T-cell (primary cell): ENCODE data around the gene NEU1. TPM values are rescaled to one million over a fixed set of nuclear protein-coding genes. Genes with fewer than 3 reads are reported as not detected.
"Not testable (repeated sequence)": the region's sequence is repeated elsewhere in the genome, so short reads cannot be mapped to it uniquely, and the experiment has no call there.

Source experiments
- ATAC-seq, 4 experiments: fragments of 200-7000 bp in 3 of 4; fragments of 150-1000 bp in 1 of 4; cut with Tn5 transposase; replicated peaks in 1 of 4; 1 replicate in 3 of 4; 2 replicates in 1 of 4; pipeline ENCODE4 v1.10.0; 2021; ENCODE audit warnings: moderate library complexity in 3 of 4, mild to moderate bottlenecking in 2 of 4, moderate number of reproducible peaks in 1 of 4
- CTCF ChIA-PET, 2 donors: fragments of 300-600 bp; sonication (Branson Sonifier 250); formaldehyde crosslinking; loops; one replicate each; lab custom pipeline; 2022; ENCODE audit warnings: antibody characterized with exemption in 2 of 2; lab: Charles Lee
- POLR2A ChIA-PET, 2 donors: fragments of 300-600 bp; sonication (Branson Sonifier 250); formaldehyde crosslinking; loops; one replicate each; lab custom pipeline; 2022; ENCODE audit warnings: antibody characterized with exemption in 2 of 2; lab: Charles Lee
- DNase-seq, 35 experiments: peaks; one replicate each; pipeline versions ENCODE4 v3.0.0 to v3.0.0-alpha.2; 2013 to 2023
- H3K27ac ChIP-seq: one replicate; pipeline ENCODE4 v1.5.1; 2013; ENCODE audit warnings: low read length
- H3K27me3 ChIP-seq, 2 experiments: replicated peaks in 1 of 2; 1 replicate in 1 of 2; 2 replicates in 1 of 2; pipeline versions ENCODE4 v1.6.1 to v1.7.0; 2013; ENCODE audit warnings: low read length in 1 of 2, mixed read lengths in 1 of 2; ENCODE audit not compliant: control insufficient read depth in 2 of 2, insufficient read depth in 2 of 2; ENCODE audit errors: extremely low read depth in 1 of 2
- H3K36me3 ChIP-seq, 2 donors: 1 replicate in 1 of 2; 2 replicates in 1 of 2; pipeline versions ENCODE4 v1.6.1 to v1.7.0; 2013; ENCODE audit warnings: low read length in 1 of 2; ENCODE audit not compliant: control insufficient read depth in 2 of 2, insufficient read depth in 1 of 2; ENCODE audit errors: extremely low read depth in 1 of 2
- H3K4me1 ChIP-seq, 2 experiments: 1 replicate in 1 of 2; 2 replicates in 1 of 2; pipeline versions ENCODE4 v1.6.1 to v1.7.0; 2013; ENCODE audit warnings: low read length in 2 of 2, mixed read lengths in 1 of 2; ENCODE audit not compliant: insufficient read depth in 2 of 2, control insufficient read depth in 1 of 2; ENCODE audit errors: extremely low read depth in 1 of 2
- H3K4me3 ChIP-seq, 2 donors: 1 replicate in 1 of 2; 2 replicates in 1 of 2; pipeline versions ENCODE4 v1.5.1 to v1.7.0; 2013; ENCODE audit warnings: mild to moderate bottlenecking in 2 of 2, low read length in 1 of 2, moderate library complexity in 1 of 2; ENCODE audit not compliant: control insufficient read depth in 1 of 2; ENCODE audit errors: extremely low read depth in 1 of 2
- H3K9me3 ChIP-seq: 2 replicates; pipeline ENCODE4 v1.7.0; 2013
- H3K27ac Mint-ChIP-seq, 2 donors: one replicate each; pipeline ENCODE4 v1.8.0; 2020 to 2021; ENCODE audit warnings: mild to moderate bottlenecking in 2 of 2, mixed read lengths in 2 of 2
- H3K27me3 Mint-ChIP-seq, 2 donors: one replicate each; pipeline ENCODE4 v1.8.0; 2021 to 2022; ENCODE audit warnings: mixed read lengths in 2 of 2
- H3K36me3 Mint-ChIP-seq: one replicate; pipeline ENCODE4 v1.8.0; 2021; ENCODE audit warnings: mixed read lengths
- H3K4me1 Mint-ChIP-seq, 3 donors: one replicate each; pipeline ENCODE4 v1.8.0; 2020 to 2022; ENCODE audit warnings: mixed read lengths in 3 of 3, mild to moderate bottlenecking in 1 of 3
- H3K4me3 Mint-ChIP-seq, 3 donors: one replicate each; pipeline ENCODE4 v1.8.0; 2020 to 2022; ENCODE audit warnings: mild to moderate bottlenecking in 3 of 3, mixed read lengths in 3 of 3, moderate library complexity in 3 of 3
- H3K9me3 Mint-ChIP-seq, 3 donors: one replicate each; pipeline ENCODE4 v1.8.0; 2020 to 2022; ENCODE audit warnings: mixed read lengths in 3 of 3
- WGBS: methylation state at CpG from one replicate; pipeline ENCODE4 v1.1.5; 2013; ENCODE audit warnings: missing lambda C conversion rate; ENCODE audit not compliant: insufficient coverage; 5-methylcytosine and 5-hydroxymethylcytosine counted together
- total RNA-seq, 35 experiments: library from RNA in 6 of 35; stranded (reverse) in 6 of 35; fragments of 120-200 nt in 1 of 35; gene quantifications; one replicate each; pipeline versions ENCODE4 v1.2.1 to v1.2.4 and lab custom pipeline; 2013 to 2026

The NEU1 gene
- 10 to 100 TPM; 15.9 to 29.2 (median 19.9) TPM for total RNA-seq
- 22.7 TPM for total RNA-seq (2013)
- total RNA-seq (lab: John Stamatoyannopoulos, UW), result 23.0 to 189 (median 68.4) reads per million in 29 experiments

DNA sequence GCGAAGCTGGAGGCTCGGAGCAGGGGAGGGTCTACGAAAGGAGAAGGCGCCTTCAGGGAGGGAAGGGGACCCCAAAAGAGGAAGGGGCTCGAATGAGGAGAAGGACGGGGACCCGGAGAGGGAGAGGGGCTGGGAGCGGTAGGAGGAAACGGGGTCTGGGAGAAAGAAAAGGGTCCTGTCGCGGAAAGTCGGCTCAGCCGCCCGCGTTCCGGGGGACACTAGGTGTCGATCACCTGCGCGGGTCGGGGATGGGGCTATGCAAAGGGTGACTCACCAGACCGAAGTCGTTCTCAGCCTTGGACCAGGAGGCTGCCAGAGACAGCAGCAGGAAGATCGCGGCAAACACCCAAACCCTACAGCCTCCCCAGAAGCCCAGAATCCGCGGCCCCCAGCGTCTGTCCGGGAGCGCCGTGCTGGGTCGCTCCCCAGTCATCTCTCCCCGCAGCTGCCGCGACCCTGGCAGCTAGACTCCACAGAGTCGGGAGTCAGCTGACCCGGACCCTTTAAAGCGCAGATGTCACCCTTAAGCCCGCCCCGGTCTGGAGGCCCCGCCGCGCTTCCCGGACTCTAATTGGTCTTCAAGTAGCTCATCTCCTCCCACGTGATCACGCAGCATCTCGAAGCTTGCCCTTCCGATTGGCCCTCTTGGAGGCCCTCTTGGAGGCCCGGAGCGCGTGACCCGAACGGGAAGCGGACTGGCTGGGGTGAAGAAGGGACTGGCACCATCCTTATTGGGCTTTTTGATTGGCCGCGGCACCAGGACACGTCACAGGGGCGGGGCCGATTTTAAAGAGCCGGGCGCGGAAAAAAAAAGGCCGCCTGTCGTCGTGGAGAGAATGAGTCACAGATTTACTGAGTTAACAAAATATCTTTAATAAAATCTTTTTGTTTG is at the start of gene NEU1:
TSS of gene NEU1 (minus strand) at position 478 of the 892 bp plus-strand sequence. CDS start at position 433, 45 bp downstream.
- Histone ChIP-seq H3K4me1 (peaks cover 10 to 26% of the 10 kb centered on the region in 2 experiments), H3K9me3 (no peaks in the 10 kb centered on the region), H3K4me3 (peak within 1 kb of the TSS; percentile 81 to 98), H3K27ac (peak within 1 kb of the TSS; percentile 91), H3K36me3 (peaks cover 10 to 26% of the 10 kb centered on the region in 2 donors), H3K27me3 (peaks cover 0 to 8% of the 10 kb centered on the region in 2 experiments)
- Mint-ChIP-seq H3K4me3 (peak within 1 kb of the TSS; percentile 91 to 97 (median 93)), H3K27me3 (no peaks in the 10 kb centered on the region), H3K4me1 (peaks cover 23 to 33% (median 23%) of the 10 kb centered on the region in 3 donors), H3K9me3 (no peaks in the 10 kb centered on the region), H3K36me3 (peaks cover 20% of the 10 kb centered on the region), H3K27ac (peak within 1 kb of the TSS; percentile 88 to 94)
- WGBS, result under 1% methylated on average over 51 of the region's 64 CpGs
- DNase-seq (peak; percentile 95 to 100 (median 99)), ATAC-seq (peak; percentile 95 to 96 (median 96))
- ChIA-PET POLR2A (interaction anchor here (0.6 to 1.5 kb wide), 11 partner anchors 28 to 315 kb away, joined by 3 to 29 read pairs (median 3); partner anchors contain the start of genes ABHD16A (in 1 of the 2), GPANK1 (in 1 of the 2), LSM2 (in 1 of the 2) and MSH5 (in 1 of the 2)), CTCF (interaction anchor here in 1 of 2 donors (0.5 to 1.5 kb wide), 15 partner anchors 23 to 1409 kb away, joined by 3 to 8 read pairs (median 5); partner anchors contain the start of genes ABHD16A, DDAH2, EHMT2 and GPANK1)

DNA sequence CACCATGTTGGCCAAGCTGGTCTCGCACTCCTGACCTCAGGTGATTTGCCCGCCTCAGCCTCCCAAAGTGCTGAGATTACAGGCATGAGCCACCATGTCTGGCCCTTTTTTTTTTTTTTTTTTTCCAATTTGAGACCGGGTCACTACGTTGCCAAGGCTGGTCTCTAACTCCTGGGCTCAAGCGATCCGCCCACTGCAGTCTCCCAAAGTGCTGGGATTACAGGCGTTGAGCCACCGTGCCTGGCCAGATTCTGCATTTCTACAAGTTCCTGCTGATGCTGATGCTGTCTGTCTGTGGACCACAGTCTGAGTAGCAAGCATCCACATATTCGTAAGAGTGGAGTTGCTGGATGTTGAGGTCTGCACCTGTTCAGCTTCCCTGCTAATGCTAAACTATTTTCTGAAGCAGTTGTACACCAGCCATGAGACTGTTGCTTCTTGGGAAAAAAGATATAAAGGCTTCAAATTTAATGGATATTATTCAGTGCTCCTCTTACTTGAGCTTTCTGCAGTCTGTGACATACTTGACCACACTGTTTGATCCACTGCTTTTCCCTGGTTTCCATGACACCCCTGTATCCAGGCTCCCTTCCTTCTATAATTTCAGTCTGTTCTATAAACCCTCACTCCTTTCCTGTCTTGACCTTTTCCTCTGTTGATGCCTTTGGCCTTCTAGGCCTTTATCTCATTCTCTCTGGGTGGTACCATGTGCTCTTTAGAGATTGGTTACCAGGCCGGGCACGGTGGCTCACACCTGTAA is 49.4 kb upstream of the NEU1 start:
- Mint-ChIP-seq H3K27me3 (peaks cover 3 to 12% of the 10 kb centered on the region in 2 donors), H3K9me3 (no peaks in the 10 kb centered on the region), H3K36me3 (no peaks in the 10 kb centered on the region), H3K4me3 (no peak overlapping the region), H3K27ac (peak overlapping the region in 1 of 2 donors; percentile 23), H3K4me1 (no peaks in the 10 kb centered on the region)
- Histone ChIP-seq H3K9me3 (no peaks in the 10 kb centered on the region), H3K4me3 (no peak overlapping the region), H3K36me3 (no peaks in the 10 kb centered on the region), H3K27me3 (peaks cover 0 to 32% of the 10 kb centered on the region in 2 experiments), H3K27ac (no peak overlapping the region), H3K4me1 (no peaks in the 10 kb centered on the region)
- ChIA-PET CTCF (interaction anchor here in 1 of 2 donors (0.7 kb wide), 1 partner anchor 1204 kb away, joined by 4 read pairs; no protein-coding TSS in a partner anchor), POLR2A (no interaction called here)
- no peak for DNase-seq
- no peak for ATAC-seq
- WGBS, result 95% methylated on average over 9 of the region's 11 CpGs

DNA sequence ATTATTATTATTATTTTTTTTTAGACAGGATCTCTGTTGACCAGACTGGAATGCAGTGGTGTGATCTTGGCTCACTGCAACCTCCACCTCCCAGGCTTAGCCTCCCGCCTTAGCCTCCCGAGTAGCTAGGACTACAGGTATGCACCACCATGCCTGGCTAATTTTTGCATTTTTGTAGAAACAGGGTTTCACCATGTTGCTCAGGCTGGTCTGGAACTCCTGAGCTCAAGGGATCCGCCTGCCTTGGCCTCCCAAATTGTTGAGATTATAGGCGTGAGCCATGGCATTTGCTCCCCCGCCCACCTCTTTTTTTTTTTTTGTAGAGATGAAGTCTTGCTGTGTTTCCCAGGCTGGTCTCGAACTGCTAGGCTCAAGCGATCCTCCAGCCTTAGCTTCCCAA is 46.7 kb upstream of the NEU1 start:
- H3K9me3 ChIP-seq, H3K27ac ChIP-seq, H3K36me3 Mint-ChIP-seq, H3K36me3 ChIP-seq, H3K9me3 Mint-ChIP-seq, H3K4me3 ChIP-seq, POLR2A ChIA-PET, H3K4me3 Mint-ChIP-seq, H3K4me1 Mint-ChIP-seq, H3K27me3 Mint-ChIP-seq, H3K4me1 ChIP-seq, CTCF ChIA-PET, DNase-seq, ATAC-seq, H3K27ac Mint-ChIP-seq: not testable (repeated sequence)
- peaks cover 0 to 29% of the 10 kb centered on the region in 2 experiments for H3K27me3 ChIP-seq
- 92% methylated on average over 5 of the region's 7 CpGs for WGBS

DNA sequence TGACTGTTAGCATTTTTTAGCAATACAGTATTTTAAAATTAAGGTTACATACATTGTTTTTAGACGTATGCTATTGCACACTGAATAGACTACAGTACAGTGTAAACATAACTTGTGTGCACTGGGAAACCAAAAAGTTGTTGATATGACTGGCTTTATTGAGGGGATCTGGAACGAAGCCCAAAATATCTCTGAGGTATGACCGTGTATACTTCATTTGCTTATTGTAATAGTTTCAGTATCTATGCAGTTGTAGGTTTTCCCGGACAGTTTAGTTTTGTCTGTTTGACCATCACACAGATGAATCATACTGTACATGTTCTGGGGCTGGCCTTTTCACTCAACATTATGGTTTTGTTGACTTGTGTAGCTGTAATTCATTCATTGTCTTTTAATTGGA is 46.2 kb upstream of the NEU1 start:
- Histone ChIP-seq H3K4me1 (no peaks in the 10 kb centered on the region), H3K36me3 (no peaks in the 10 kb centered on the region), H3K9me3 (no peaks in the 10 kb centered on the region), H3K4me3 (no peak overlapping the region), H3K27me3 (peaks cover 0 to 27% of the 10 kb centered on the region in 2 experiments), H3K27ac (no peak overlapping the region)
- ATAC-seq (no peak), DNase-seq (no peak)
- Mint-ChIP-seq H3K4me1 (no peaks in the 10 kb centered on the region), H3K27ac (no peak overlapping the region), H3K36me3 (no peaks in the 10 kb centered on the region), H3K27me3 (peaks cover 0 to 3% of the 10 kb centered on the region in 2 donors), H3K9me3 (no peaks in the 10 kb centered on the region), H3K4me3 (no peak overlapping the region)
- WGBS, result no CpG with 5 or more reads among the region's 4 CpGs
- ChIA-PET POLR2A (no interaction called here), CTCF (no interaction called here)

DNA sequence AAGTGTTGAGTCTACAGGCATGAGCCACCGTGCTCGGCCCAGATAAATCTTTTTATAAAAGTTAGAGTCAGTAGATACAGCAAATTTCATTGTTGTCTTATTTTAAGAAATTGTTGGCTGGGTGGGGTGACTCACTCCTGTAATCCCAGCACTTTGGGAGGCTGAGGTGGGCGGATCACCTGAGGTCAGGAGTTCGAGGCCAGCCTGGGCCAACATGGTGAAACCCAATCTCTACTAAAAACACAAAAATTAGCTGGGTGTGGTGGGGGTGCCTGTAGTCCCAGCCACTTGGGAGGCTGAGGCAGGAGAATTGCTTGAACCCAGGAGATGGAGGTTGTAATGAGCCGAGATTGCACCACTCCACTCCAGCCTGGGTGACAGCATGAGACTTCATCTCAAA is 45.6 kb upstream of the NEU1 start:
- H3K27me3 Mint-ChIP-seq, H3K9me3 ChIP-seq, H3K4me3 ChIP-seq, H3K27ac Mint-ChIP-seq, CTCF ChIA-PET, H3K36me3 ChIP-seq, H3K27ac ChIP-seq, H3K4me1 Mint-ChIP-seq, POLR2A ChIA-PET, DNase-seq, H3K9me3 Mint-ChIP-seq, H3K36me3 Mint-ChIP-seq, H3K4me1 ChIP-seq, H3K4me3 Mint-ChIP-seq, ATAC-seq: not testable (repeated sequence)
- WGBS, result 92% methylated on average over 2 of the region's 5 CpGs
- peaks cover 0 to 24% of the 10 kb centered on the region in 2 experiments for H3K27me3 ChIP-seq
